Kidney (tissue), 14 donors: ENCODE results near the gene KCNIP3. TPM values are rescaled to one million over a fixed set of nuclear protein-coding genes. Genes with fewer than 3 reads are reported as not detected.

ENCODE experiments used
- DNase-seq, 5 donors: peaks; one replicate each; pipeline ENCODE4 v3.0.0-alpha.2; 2013 to 2020
- FAIRE-seq: peaks from 2 replicates; lab custom pipeline; 2012; peaks lifted over from hg19 to GRCh38; lab: Jason Lieb, UNC
- H3K27ac ChIP-seq, 2 donors: one replicate each; pipeline ENCODE4 v1.7.0; 2013; ENCODE audit warnings: low read depth in 2 of 2, low read length in 2 of 2, inconsistent platforms in 1 of 2
- H3K27me3 ChIP-seq: one replicate; pipeline ENCODE4 v1.7.1; 2013; ENCODE audit warnings: low read length, inconsistent platforms; ENCODE audit not compliant: control insufficient read depth, insufficient read depth
- H3K36me3 ChIP-seq, 3 donors: one replicate each; pipeline versions ENCODE4 v1.7.0 to v1.7.1; 2013; ENCODE audit warnings: low read length in 3 of 3, control low read depth in 1 of 3, inconsistent platforms in 1 of 3; ENCODE audit not compliant: insufficient read depth in 3 of 3, control insufficient read depth in 2 of 3
- H3K4me1 ChIP-seq, 3 donors: one replicate each; pipeline versions ENCODE4 v1.7.0 to v1.7.1; 2013; ENCODE audit warnings: low read length in 3 of 3, inconsistent platforms in 1 of 3, low read depth in 1 of 3; ENCODE audit not compliant: control insufficient read depth in 2 of 3, insufficient read depth in 2 of 3
- H3K4me3 ChIP-seq, 3 donors: one replicate each; pipeline versions ENCODE4 v1.7.0 to v1.8.1; 2013; ENCODE audit warnings: low read length in 3 of 3, control low read depth in 1 of 3, inconsistent platforms in 1 of 3
- H3K9ac ChIP-seq, 3 donors: one replicate each; pipeline versions ENCODE4 v1.7.0 to v1.7.1; 2013; ENCODE audit warnings: low read length in 3 of 3, control low read depth in 1 of 3, inconsistent platforms in 1 of 3
- H3K9me3 ChIP-seq, 3 donors: one replicate each; pipeline versions ENCODE4 v1.7.0 to v1.7.1; 2013; ENCODE audit warnings: low read length in 3 of 3, control low read depth in 1 of 3, inconsistent platforms in 1 of 3; ENCODE audit not compliant: control insufficient read depth in 2 of 3, insufficient read depth in 1 of 3
- CTCF ChIP-seq: IDR thresholded peaks from 3 replicates; pipeline ENCODE4 v1.5.1; 2012; ENCODE audit warnings: mild to moderate bottlenecking, moderate library complexity, borderline replicate concordance; ENCODE audit not compliant: insufficient read depth; ENCODE audit errors: extremely low read depth
- intact Hi-C: fragments of 100-400 bp; cut with DNase I; formaldehyde crosslinking; loops from one replicate; pipeline ENCODE4 v1.11.1; 2022
- polyA plus RNA-seq: library from polyadenylated mRNA; stranded (reverse); fragments of 350-450 nt; fragmentation: Illumina TruSeq; extraction: RNeasy Lipid Tissue Mini Kit (QIAGEN cat#74804); gene quantifications from one replicate; pipeline ENCODE4 v1.2.3, GENCODE V29; 2014; ENCODE audit warnings: low read depth, low replicate concordance; ENCODE audit not compliant: insufficient read depth
- total RNA-seq: library from RNA; stranded (reverse); fragmentation: NEBNext Ultra II Directional; extraction: Animal tissue kit (Norgen Biotek cat#: 25700); gene quantifications from one replicate; pipeline ENCODE4 v1.2.1, GENCODE V29; 2021
- donor health status: control.
- donor health status: control.
- donor health status: control.
- donor health status: control.
- donor health status: control.
- donor health status: DM: yes; HTN: yes; CAD: no.
- donor health status: Normal renal cell carcinoma (clear cell type).

The KCNIP3 gene
- total and polyA plus RNA-seq, 2 donors from 2014 or later: 14.8 to 27.6 TPM

GRCh38 chr2:95307036-95307435 is 9.9 kb downstream of the KCNIP3 start:
- FAIRE-seq (no peak), DNase-seq (no peak)
- Histone ChIP-seq H3K4me1 (peaks cover 7 to 33% (median 10%) of the 10 kb centered on the region in 3 donors), H3K9me3 (no peaks in the 10 kb centered on the region), H3K36me3 (no peaks in the 10 kb centered on the region), H3K27ac (peak overlapping the region; percentile 65 to 81), H3K27me3 (no peaks in the 10 kb centered on the region), H3K9ac (peak overlapping the region in 1 of 3 donors; percentile 19), H3K4me3 (no peak overlapping the region)
- intact Hi-C loops: no loop called here
- no peak for TF ChIP-seq CTCF

DNA sequence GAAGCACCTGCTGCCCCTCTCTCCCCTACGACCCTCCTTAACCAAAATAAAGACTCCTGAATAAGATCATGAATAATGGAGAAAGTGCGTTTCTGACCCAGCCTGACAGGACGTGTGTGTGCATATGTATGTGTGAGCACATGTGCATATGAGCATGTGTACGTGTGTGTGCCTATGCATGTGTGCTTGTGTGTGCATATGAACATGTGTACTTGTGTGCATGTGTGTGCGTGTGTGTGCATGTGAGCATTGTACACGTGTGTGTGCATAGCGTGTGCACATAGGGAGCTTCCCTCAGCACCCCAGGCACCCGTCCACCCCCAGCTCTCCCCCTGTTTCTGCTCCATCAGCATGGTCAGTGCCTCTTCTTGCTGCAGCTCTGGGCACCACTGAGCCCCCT is 10.7 kb downstream of the KCNIP3 start:
- H3K27ac ChIP-seq: no peak overlapping the region
- no peaks in the 10 kb centered on the region for H3K9me3 ChIP-seq
- no peaks in the 10 kb centered on the region for H3K27me3 ChIP-seq
- H3K36me3 ChIP-seq: no peaks in the 10 kb centered on the region
- intact Hi-C loops: no loop called here
- DNase-seq (no peak), FAIRE-seq (no peak)
- peaks cover 7 to 29% (median 7%) of the 10 kb centered on the region in 3 donors for H3K4me1 ChIP-seq
- no peak overlapping the region for H3K4me3 ChIP-seq
- no peak for TF ChIP-seq CTCF
- no peak overlapping the region for H3K9ac ChIP-seq

GRCh38 chr2:95308426-95308990 is 11.4 kb downstream of the KCNIP3 start:
- DNase-seq (no peak), FAIRE-seq (no peak)
- TF ChIP-seq CTCF: no peak
- H3K36me3 ChIP-seq: no peaks in the 10 kb centered on the region
- H3K4me3 ChIP-seq: no peak overlapping the region
- peaks cover 7 to 26% (median 7%) of the 10 kb centered on the region in 3 donors for H3K4me1 ChIP-seq
- H3K9me3 ChIP-seq: no peaks in the 10 kb centered on the region
- peak overlapping the region; percentile 33 to 58 for H3K27ac ChIP-seq
- H3K9ac ChIP-seq: no peak overlapping the region
- H3K27me3 ChIP-seq: no peaks in the 10 kb centered on the region
- intact Hi-C loops: no loop called here

GRCh38 chr2:95309599-95309998 is 12.5 kb downstream of the KCNIP3 start:
- FAIRE-seq (no peak), DNase-seq (no peak)
- intact Hi-C loops: no loop called here
- H3K9me3 ChIP-seq: no peaks in the 10 kb centered on the region
- no peak overlapping the region for H3K4me3 ChIP-seq
- H3K27me3 ChIP-seq: no peaks in the 10 kb centered on the region
- H3K36me3 ChIP-seq: no peaks in the 10 kb centered on the region
- peaks cover 4 to 26% (median 7%) of the 10 kb centered on the region in 3 donors for H3K4me1 ChIP-seq
- H3K9ac ChIP-seq: no peak overlapping the region
- no peak for TF ChIP-seq CTCF
- no peak overlapping the region for H3K27ac ChIP-seq
